Prostate gland (tissue), 2 donors: ENCODE measurements around the gene GATD1.

Experiments
- POLR2AphosphoS5 ChIP-seq: sonication (generic); formaldehyde crosslinking; IDR thresholded peaks from one replicate; pipeline ENCODE4 v1.6.1; 2017; ENCODE audit warnings: antibody characterized with exemption
- TF ChIP-seq, protein P1 (sequence below), 4 experiments: fragments of 200-600 bp in 2 of 4; fragments of 450-650 bp in 2 of 4; sonication (generic) in 2 of 4; IDR thresholded peaks; 1 replicate in 3 of 4; 2 replicates in 1 of 4; pipeline ENCODE4 v1.5.1; 2016 to 2019; ENCODE audit warnings: antibody characterized with exemption in 4 of 4, mild to moderate bottlenecking in 2 of 4, moderate library complexity in 2 of 4

DNA sequence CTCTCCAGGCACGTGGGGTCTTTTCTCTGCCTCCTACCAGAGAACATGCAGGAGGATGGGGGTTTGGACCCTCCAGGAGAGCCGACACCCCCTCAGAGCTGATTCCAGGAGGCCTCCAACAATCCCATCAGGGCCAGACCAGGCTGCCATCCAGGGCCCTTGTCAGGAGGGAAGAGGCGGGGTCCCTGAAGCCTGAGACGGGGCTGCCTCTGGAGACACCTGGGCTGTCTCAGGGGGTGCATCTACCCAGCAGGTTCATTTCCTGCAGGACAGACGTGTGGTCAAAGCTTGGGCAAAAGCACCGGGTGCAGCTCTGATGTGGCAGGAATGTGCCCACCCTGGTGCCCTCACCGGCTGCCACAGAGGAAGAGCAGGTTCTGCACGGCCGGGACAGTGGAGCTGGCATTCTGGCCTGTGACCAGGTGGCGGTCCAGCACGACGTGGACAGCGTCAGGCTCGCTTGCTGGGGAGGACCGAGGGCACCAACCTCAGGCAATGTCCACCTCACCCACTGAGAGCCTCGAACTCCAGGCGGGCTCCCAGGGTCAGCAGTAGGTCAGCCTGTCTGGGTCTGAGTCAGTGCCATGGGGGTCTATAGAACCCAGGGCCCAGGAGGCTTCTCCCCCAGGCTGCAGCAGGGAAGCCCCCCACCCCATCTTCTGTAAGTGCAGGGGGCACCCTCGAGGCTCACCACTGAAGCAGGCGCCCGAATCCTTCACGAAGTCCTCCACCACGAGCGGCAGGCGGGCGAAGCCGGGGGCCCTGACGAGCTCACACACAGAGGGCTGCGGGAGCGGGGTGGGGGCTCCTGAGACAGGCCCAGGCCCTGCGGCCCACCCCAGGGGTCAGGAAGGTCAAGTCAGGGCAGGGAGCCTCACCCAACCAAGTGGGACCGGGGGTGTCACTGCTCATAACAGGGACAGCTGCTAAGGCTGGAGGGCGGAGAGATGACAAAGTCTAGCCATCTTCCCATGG is 6.4 kb downstream of the GATD1 start:
- TF ChIP-seq, protein P1, sequence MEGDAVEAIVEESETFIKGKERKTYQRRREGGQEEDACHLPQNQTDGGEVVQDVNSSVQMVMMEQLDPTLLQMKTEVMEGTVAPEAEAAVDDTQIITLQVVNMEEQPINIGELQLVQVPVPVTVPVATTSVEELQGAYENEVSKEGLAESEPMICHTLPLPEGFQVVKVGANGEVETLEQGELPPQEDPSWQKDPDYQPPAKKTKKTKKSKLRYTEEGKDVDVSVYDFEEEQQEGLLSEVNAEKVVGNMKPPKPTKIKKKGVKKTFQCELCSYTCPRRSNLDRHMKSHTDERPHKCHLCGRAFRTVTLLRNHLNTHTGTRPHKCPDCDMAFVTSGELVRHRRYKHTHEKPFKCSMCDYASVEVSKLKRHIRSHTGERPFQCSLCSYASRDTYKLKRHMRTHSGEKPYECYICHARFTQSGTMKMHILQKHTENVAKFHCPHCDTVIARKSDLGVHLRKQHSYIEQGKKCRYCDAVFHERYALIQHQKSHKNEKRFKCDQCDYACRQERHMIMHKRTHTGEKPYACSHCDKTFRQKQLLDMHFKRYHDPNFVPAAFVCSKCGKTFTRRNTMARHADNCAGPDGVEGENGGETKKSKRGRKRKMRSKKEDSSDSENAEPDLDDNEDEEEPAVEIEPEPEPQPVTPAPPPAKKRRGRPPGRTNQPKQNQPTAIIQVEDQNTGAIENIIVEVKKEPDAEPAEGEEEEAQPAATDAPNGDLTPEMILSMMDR (IDR thresholded peaks at IDR 0.05): no peak
- TF ChIP-seq POLR2AphosphoS5: no peak
